DND-41 (cell line): ENCODE results near the gene LLGL2.

Experiments used
- ATAC-seq: fragments of 200-7000 bp; cut with Tn5 transposase; 3 replicates; pipeline ENCODE4 v1.9.1; 2021; ENCODE audit warnings: low read depth; ENCODE audit not compliant: insufficient read depth
- DNase-seq: peaks from one replicate; pipeline ENCODE4 v3.0.0-alpha.2; 2020
- H2AFZ ChIP-seq: 2 replicates; pipeline ENCODE4 v1.6.0; 2012; ENCODE audit warnings: low read depth, low read length
- H3K27ac ChIP-seq: 2 replicates; pipeline ENCODE4 v1.5.1; 2012; ENCODE audit warnings: low read length, inconsistent platforms
- H3K27me3 ChIP-seq: fragments of 200-600 bp; sonication (generic); 2 replicates; pipeline ENCODE4 v1.6.0; 2012; ENCODE audit warnings: low read length, mild to moderate bottlenecking, inconsistent platforms; ENCODE audit not compliant: insufficient read depth, poor library complexity
- H3K36me3 ChIP-seq: 2 replicates; pipeline ENCODE4 v1.5.1; 2012; ENCODE audit warnings: low read length, inconsistent platforms; ENCODE audit not compliant: insufficient read depth
- H3K4me1 ChIP-seq: 2 replicates; pipeline ENCODE4 v1.5.1; 2012; ENCODE audit warnings: mild to moderate bottlenecking, low read length; ENCODE audit not compliant: insufficient read depth
- H3K4me2 ChIP-seq: 2 replicates; pipeline ENCODE4 v1.6.0; 2012; ENCODE audit warnings: mild to moderate bottlenecking, moderate library complexity, low read length, inconsistent platforms; ENCODE audit not compliant: insufficient read depth
- H3K4me3 ChIP-seq, 2 experiments: fragments of 200-600 bp in 1 of 2; shearing (Covaris generic) in 1 of 2; 2 replicates each; pipeline ENCODE4 v1.5.1; 2012 to 2016; ENCODE audit warnings: inconsistent platforms in 2 of 2, low read length in 2 of 2, mild to moderate bottlenecking in 2 of 2, low read depth in 1 of 2, moderate library complexity in 1 of 2
- H3K79me2 ChIP-seq: 2 replicates; pipeline ENCODE4 v1.6.0; 2012; ENCODE audit warnings: low read length, inconsistent platforms; ENCODE audit not compliant: insufficient read depth
- H3K9ac ChIP-seq: 2 replicates; pipeline ENCODE4 v1.6.0; 2012; ENCODE audit warnings: low read depth, mild to moderate bottlenecking, inconsistent platforms, low read length, moderate library complexity
- H3K9me3 ChIP-seq: 2 replicates; pipeline ENCODE4 v1.5.1; 2012; ENCODE audit warnings: low read length, moderate library complexity, mild to moderate bottlenecking, inconsistent platforms; ENCODE audit not compliant: insufficient read depth, severe bottlenecking
- H4K20me1 ChIP-seq: 2 replicates; pipeline ENCODE4 v1.6.0; 2012; ENCODE audit warnings: low read length; ENCODE audit not compliant: insufficient read depth
- EZH2 ChIP-seq: IDR thresholded peaks from 3 replicates; pipeline ENCODE4 v1.6.1; 2012; ENCODE audit warnings: borderline replicate concordance, low read depth, mild to moderate bottlenecking, moderate library complexity, low read length, inconsistent platforms; ENCODE audit not compliant: severe bottlenecking
- TF ChIP-seq, protein P1 (sequence below): IDR thresholded peaks from 2 replicates; pipeline ENCODE4 v1.5.1; 2012; ENCODE audit warnings: borderline replicate concordance, low read length, moderate library complexity, mild to moderate bottlenecking; ENCODE audit not compliant: poor library complexity, severe bottlenecking; ENCODE audit errors: extremely low read depth

Gene LLGL2

GRCh38 chr17:75566834-75567233 lies 41.3 kb downstream of the LLGL2 start:
- DNase-seq (no peak), ATAC-seq (no peak)
- Histone ChIP-seq H3K9me3 (no peaks in the 10 kb centered on the region), H3K27me3 (no peaks in the 10 kb centered on the region), H3K36me3 (no peaks in the 10 kb centered on the region), H3K4me2 (no peak overlapping the region), H3K27ac (no peak overlapping the region), H2AFZ (no peak overlapping the region), H3K79me2 (no peaks in the 10 kb centered on the region), H3K4me1 (no peaks in the 10 kb centered on the region), H3K9ac (no peak overlapping the region), H3K4me3 (no peak overlapping the region), H4K20me1 (no peaks in the 10 kb centered on the region)
- TF ChIP-seq, protein P1, sequence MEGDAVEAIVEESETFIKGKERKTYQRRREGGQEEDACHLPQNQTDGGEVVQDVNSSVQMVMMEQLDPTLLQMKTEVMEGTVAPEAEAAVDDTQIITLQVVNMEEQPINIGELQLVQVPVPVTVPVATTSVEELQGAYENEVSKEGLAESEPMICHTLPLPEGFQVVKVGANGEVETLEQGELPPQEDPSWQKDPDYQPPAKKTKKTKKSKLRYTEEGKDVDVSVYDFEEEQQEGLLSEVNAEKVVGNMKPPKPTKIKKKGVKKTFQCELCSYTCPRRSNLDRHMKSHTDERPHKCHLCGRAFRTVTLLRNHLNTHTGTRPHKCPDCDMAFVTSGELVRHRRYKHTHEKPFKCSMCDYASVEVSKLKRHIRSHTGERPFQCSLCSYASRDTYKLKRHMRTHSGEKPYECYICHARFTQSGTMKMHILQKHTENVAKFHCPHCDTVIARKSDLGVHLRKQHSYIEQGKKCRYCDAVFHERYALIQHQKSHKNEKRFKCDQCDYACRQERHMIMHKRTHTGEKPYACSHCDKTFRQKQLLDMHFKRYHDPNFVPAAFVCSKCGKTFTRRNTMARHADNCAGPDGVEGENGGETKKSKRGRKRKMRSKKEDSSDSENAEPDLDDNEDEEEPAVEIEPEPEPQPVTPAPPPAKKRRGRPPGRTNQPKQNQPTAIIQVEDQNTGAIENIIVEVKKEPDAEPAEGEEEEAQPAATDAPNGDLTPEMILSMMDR: no peak
- TF ChIP-seq EZH2: no peak

DNA sequence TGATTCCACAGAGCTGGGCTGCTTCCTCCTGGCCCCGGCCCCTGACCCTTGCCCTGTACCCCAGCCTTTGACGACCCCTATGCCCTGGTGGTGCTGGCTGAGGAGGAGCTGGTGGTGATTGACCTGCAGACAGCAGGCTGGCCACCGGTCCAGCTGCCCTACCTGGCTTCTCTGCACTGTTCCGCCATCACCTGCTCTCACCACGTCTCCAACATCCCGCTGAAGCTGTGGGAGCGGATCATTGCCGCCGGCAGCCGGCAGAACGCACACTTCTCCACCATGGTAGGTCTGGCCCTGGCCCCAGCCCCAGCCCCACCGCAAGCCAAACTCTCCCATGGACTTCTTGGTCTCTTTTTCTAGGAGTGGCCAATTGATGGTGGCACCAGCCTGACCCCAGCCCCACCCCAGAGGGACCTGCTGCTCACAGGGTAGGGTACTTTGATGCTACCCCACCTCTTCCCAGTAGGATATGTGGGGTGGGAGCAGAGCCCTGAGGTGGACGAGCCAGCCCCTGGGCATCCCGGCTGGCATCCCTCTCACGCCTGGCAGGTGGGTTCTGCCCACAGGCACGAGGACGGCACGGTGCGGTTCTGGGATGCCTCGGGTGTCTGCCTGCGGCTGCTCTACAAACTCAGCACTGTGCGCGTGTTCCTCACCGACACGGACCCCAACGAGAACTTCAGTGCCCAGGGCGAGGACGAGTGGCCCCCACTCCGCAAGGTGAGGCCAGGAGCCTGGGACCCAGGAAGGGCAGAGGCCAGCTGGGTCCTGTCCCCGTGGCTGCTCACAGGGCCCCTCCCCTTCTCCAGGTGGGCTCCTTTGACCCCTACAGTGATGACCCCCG lies 43.1 kb downstream of the LLGL2 start:
- H3K4me1 ChIP-seq: no peaks in the 10 kb centered on the region
- TF ChIP-seq, protein P1: no peak
- no peak for TF ChIP-seq EZH2
- H3K9ac ChIP-seq: no peak overlapping the region
- H4K20me1 ChIP-seq: no peaks in the 10 kb centered on the region
- H3K9me3 ChIP-seq: no peaks in the 10 kb centered on the region
- H3K4me2 ChIP-seq: no peak overlapping the region
- no peak overlapping the region for H3K27ac ChIP-seq
- H2AFZ ChIP-seq: no peak overlapping the region
- ATAC-seq (no peak), DNase-seq (no peak)
- H3K27me3 ChIP-seq: no peaks in the 10 kb centered on the region
- H3K36me3 ChIP-seq: no peaks in the 10 kb centered on the region
- H3K4me3 ChIP-seq: no peak overlapping the region
- H3K79me2 ChIP-seq: no peaks in the 10 kb centered on the region

DNA sequence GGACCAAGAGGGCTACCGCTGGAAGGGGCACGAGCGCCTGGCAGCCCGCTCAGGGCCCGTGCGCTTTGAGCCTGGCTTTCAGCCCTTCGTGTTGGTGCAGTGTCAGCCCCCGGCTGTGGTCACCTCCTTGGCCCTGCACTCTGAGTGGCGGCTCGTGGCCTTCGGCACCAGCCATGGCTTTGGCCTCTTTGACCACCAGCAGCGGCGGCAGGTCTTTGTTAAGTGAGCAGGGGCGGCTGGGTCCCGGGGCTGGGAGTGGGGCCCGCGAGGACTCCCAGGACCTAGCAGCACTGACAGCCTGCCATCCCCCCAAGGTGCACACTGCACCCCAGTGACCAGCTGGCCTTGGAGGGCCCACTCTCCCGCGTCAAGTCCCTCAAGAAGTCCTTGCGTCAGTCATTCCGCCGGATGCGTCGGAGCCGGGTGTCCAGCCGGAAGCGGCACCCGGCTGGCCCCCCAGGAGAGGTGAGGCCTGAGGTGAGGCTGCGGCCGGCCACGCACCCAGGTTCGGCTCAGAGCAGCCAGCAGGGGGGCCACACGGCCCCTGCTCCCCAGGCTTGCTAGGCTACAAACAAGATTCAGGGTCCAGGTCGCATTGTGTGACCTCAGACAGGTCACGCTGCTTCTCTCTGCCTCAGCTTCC lies 44.7 kb downstream of the LLGL2 start:
- ATAC-seq: no peak
- Histone ChIP-seq H3K27ac (no peak overlapping the region), H3K9ac (no peak overlapping the region), H2AFZ (no peak overlapping the region), H3K27me3 (no peaks in the 10 kb centered on the region), H3K4me2 (no peak overlapping the region), H3K79me2 (no peaks in the 10 kb centered on the region), H4K20me1 (no peaks in the 10 kb centered on the region), H3K9me3 (no peaks in the 10 kb centered on the region), H3K4me3 (no peak overlapping the region), H3K36me3 (no peaks in the 10 kb centered on the region), H3K4me1 (no peaks in the 10 kb centered on the region)
- no peak for DNase-seq
- TF ChIP-seq EZH2: no peak
- TF ChIP-seq, protein P1: no peak
